Spleen (tissue), 7 donors: ENCODE measurements around the gene TMEM182.

ENCODE experiments used
- POLR2A ChIP-seq, 3 donors: fragments of 450-650 bp; IDR thresholded peaks; one replicate each; pipeline ENCODE4 v1.5.1; 2017; ENCODE audit warnings: antibody characterized with exemption in 3 of 3, mild to moderate bottlenecking in 1 of 3
- TF ChIP-seq, protein P1 (sequence below), 11 experiments: fragments of 200-600 bp in 7 of 11; fragments of 450-650 bp in 4 of 11; sonication (generic) in 4 of 11; IDR thresholded peaks in 8 of 11; conservative IDR thresholded peaks in 3 of 11; 1 replicate in 7 of 11; 2 replicates in 4 of 11; pipeline versions ENCODE4 v1.4.0 to v1.8.0; 2016 to 2021; ENCODE audit warnings: antibody characterized with exemption in 11 of 11, inconsistent platforms in 4 of 11, mild to moderate bottlenecking in 1 of 11
- donor health status: DM: no; HTN: no; CAD: no; lungs with moderate emphysema.
- donor health status: DM: no; HTN: no; CAD: no.
- donor health status: DM: no; HTN: no; CAD: no.

DNA sequence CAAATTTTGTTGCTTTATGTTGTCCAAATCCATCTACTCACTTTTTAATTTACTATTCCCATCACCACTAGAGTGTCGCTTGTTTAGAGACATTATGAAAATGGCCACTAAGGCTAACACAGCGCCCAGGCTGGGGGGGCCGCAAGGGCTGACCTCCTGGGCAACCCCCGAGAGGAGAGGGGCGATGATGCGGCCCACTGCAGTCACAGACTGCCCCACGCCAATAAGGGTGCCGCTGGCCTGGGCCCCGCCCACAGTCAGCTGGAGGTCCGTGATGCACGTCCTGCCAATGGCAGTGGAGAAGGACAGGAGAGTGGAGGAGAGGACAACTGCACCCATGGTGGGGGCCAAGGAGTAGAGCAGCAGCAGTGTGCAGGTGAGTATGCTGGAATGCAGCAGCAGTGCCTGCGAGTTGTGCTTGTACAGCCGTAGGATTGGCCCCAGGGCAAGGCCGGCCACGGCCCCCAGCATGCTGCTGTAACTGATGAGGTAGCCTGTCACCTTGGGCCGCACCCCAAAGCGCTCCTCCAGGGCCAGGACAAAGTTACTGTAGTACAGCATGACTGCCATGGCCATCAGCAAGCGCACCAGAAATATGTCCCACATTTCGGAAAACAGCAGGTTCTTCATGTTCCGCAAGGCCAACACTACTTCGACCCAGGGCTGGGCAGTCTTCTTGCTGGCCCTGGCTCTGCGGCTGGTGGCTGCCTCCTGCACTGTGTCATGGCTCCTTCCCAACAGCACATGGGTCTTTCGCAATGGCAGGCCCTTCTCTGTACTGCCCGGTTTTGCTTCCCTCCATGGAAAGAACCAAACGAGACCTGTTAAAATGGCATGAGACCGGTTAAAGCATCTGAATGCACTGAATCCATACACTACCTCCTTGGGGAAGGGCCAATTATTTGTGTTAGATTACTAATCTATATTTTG lies 43.2 kb upstream of the TMEM182 start:
- TF ChIP-seq, protein P1, sequence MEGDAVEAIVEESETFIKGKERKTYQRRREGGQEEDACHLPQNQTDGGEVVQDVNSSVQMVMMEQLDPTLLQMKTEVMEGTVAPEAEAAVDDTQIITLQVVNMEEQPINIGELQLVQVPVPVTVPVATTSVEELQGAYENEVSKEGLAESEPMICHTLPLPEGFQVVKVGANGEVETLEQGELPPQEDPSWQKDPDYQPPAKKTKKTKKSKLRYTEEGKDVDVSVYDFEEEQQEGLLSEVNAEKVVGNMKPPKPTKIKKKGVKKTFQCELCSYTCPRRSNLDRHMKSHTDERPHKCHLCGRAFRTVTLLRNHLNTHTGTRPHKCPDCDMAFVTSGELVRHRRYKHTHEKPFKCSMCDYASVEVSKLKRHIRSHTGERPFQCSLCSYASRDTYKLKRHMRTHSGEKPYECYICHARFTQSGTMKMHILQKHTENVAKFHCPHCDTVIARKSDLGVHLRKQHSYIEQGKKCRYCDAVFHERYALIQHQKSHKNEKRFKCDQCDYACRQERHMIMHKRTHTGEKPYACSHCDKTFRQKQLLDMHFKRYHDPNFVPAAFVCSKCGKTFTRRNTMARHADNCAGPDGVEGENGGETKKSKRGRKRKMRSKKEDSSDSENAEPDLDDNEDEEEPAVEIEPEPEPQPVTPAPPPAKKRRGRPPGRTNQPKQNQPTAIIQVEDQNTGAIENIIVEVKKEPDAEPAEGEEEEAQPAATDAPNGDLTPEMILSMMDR (IDR thresholded peaks at IDR 0.05 in 8 of 11, conservative IDR thresholded peaks at IDR 0.05 in 3 of 11): no peak
- no peak for TF ChIP-seq POLR2A (IDR thresholded peaks at IDR 0.05)
